Thyroid gland (tissue), 4 donors: ENCODE data around the gene ZER1.

Source experiments
- CTCF ChIP-seq, 6 experiments: fragments of 200-600 bp in 3 of 6; fragments of 450-650 bp in 3 of 6; sonication (generic) in 3 of 6; IDR thresholded peaks; one replicate each; pipeline ENCODE4 v1.5.1; 2016 to 2019; ENCODE audit warnings: antibody characterized with exemption in 6 of 6, mild to moderate bottlenecking in 2 of 6, inconsistent platforms in 1 of 6, moderate library complexity in 1 of 6
- POLR2A ChIP-seq, 2 donors: fragments of 450-650 bp; IDR thresholded peaks; one replicate each; pipeline ENCODE4 v1.6.1; 2017; ENCODE audit warnings: antibody characterized with exemption in 2 of 2, mild to moderate bottlenecking in 2 of 2, moderate library complexity in 1 of 2

GRCh38 chr9:128729302-128729701, 42.4 kb downstream of the ZER1 start:
- TF ChIP-seq CTCF (IDR thresholded peaks at IDR 0.05) (no peak), POLR2A (IDR thresholded peaks at IDR 0.05) (no peak)
